K562 (cell line): ENCODE measurements around the gene HOXB8. TPM values are rescaled to one million over a fixed set of nuclear protein-coding genes. Genes with fewer than 3 reads are reported as not detected.

Experiments used
- ATF4 ChIP-seq: fragments of 450-650 bp; formaldehyde crosslinking; IDR thresholded peaks from 2 replicates; pipeline ENCODE4 v1.4.0; 2022; ENCODE audit warnings: mild to moderate bottlenecking, moderate library complexity
- CAMTA2 ChIP-seq: fragments of 250-450 bp; sonication (Bioruptor Pico); conservative IDR thresholded peaks from 2 replicates; pipeline ENCODE4 v1.5.1; 2022
- CTCF ChIP-seq, 3 experiments: IDR thresholded peaks in 2 of 3; conservative IDR thresholded peaks in 1 of 3; 2 replicates each; pipeline ENCODE4 v1.5.1; 2011 to 2012; ENCODE audit warnings: low read length in 3 of 3, mild to moderate bottlenecking in 3 of 3, control low read depth in 2 of 3, improper control_type of control experiment in 1 of 3, inconsistent platforms in 1 of 3, low read depth in 1 of 3, mixed read lengths in 1 of 3, moderate library complexity in 1 of 3; ENCODE audit not compliant: insufficient read depth in 2 of 3
- GTF2A2 ChIP-seq: IDR thresholded peaks from 2 replicates; pipeline ENCODE4 v1.6.1; 2016; ENCODE audit warnings: mild to moderate bottlenecking, missing genetic modification characterization, missing compliant biosample characterization
- HMG20A ChIP-seq: fragments of 450-650 bp; formaldehyde crosslinking; conservative IDR thresholded peaks from 2 replicates; pipeline ENCODE4 v1.4.0; 2020; ENCODE audit warnings: mild to moderate bottlenecking, mixed read lengths
- HNRNPK ChIP-seq: fragments of 200-400 bp; formaldehyde crosslinking; IDR thresholded peaks from one replicate; pipeline ENCODE4 v1.6.1; 2018; ENCODE audit warnings: mild to moderate bottlenecking, low read depth, low read length; ENCODE audit not compliant: poor library complexity, severe bottlenecking
- KLF16 ChIP-seq: IDR thresholded peaks from 2 replicates; pipeline ENCODE4 v1.6.1; 2016; ENCODE audit warnings: antibody characterized with exemption
- MAFK ChIP-seq: IDR thresholded peaks from 2 replicates; pipeline ENCODE4 v1.6.1; 2011; ENCODE audit warnings: low read length, improper control_type of control experiment
- NEUROD1 ChIP-seq: fragments of 150-350 bp; IDR thresholded peaks from 2 replicates; pipeline ENCODE4 v1.6.1; 2014; ENCODE audit warnings: borderline replicate concordance, low read length, low read depth; ENCODE audit not compliant: partially characterized antibody
- NFE2 ChIP-seq: IDR thresholded peaks from 2 replicates; pipeline ENCODE4 v1.6.1; 2014; ENCODE audit warnings: antibody characterized with exemption, low read depth
- ZBTB11 ChIP-seq, 3 experiments: fragments of 200-800 bp in 1 of 3; fragments of 250-450 bp in 1 of 3; fragments of 450-650 bp in 1 of 3; sonication (Bioruptor Pico) in 1 of 3; sonication (Bioruptor generic) in 1 of 3; formaldehyde crosslinking in 1 of 3; IDR thresholded peaks; 2 replicates each; pipeline versions ENCODE4 v1.6.1 to v1.8.0; 2016 to 2022; ENCODE audit warnings: mild to moderate bottlenecking in 2 of 3, missing genetic modification characterization in 2 of 3, missing compliant biosample characterization in 1 of 3, moderate library complexity in 1 of 3
- ZBTB17 ChIP-seq: fragments of 450-650 bp; formaldehyde crosslinking; IDR thresholded peaks from 2 replicates; pipeline ENCODE4 v1.4.0; 2020; ENCODE audit warnings: mild to moderate bottlenecking
- ZNF280A ChIP-seq: fragments of 450-650 bp; IDR thresholded peaks from 2 replicates; pipeline ENCODE4 v1.6.1; 2018; ENCODE audit warnings: mild to moderate bottlenecking, low read depth; ENCODE audit not compliant: partially characterized antibody
- ZNF512 ChIP-seq: IDR thresholded peaks from 2 replicates; pipeline ENCODE4 v1.6.1; 2016; ENCODE audit warnings: missing genetic modification characterization, missing compliant biosample characterization
- ZNF764 ChIP-seq: fragments of 250-450 bp; sonication (Bioruptor Pico); IDR thresholded peaks from 2 replicates; pipeline ENCODE4 v1.4.0; 2020; ENCODE audit warnings: low read depth, mild to moderate bottlenecking, moderate library complexity
- polyA plus RNA-seq, 8 experiments: library from polyadenylated mRNA; depleted of rRNA in 4 of 8; stranded (reverse) in 5 of 8; unstranded in 3 of 8; fragments of >200 nt; fragmentation: Nextera tagmentation in 2 of 8; fragmentation: Illumina TruSeq in 1 of 8; extraction: Ambion mirVana in 2 of 8; extraction: Trizol in 1 of 8; gene quantifications; 2 replicates each; pipeline versions ENCODE4 v1.2.1 to v1.2.3, GENCODE V29; 2011 to 2014; ENCODE audit warnings: inconsistent platforms in 1 of 8, missing spikeins in 1 of 8
- total RNA-seq, 7 experiments: library from RNA; depleted of rRNA in 6 of 7; stranded (reverse); fragments of >200 nt in 6 of 7; fragmentation: Illumina TruSeq in 2 of 7; extraction: Trizol in 2 of 7; gene quantifications; 2 replicates each; pipeline versions ENCODE4 v1.2.1 to v1.2.3, GENCODE V29; 2011 to 2021; ENCODE audit warnings: low replicate concordance in 1 of 7

The HOXB8 gene
- total and polyA plus RNA-seq, 9 of the 15 experiments (the other 6 are each of a cell fraction or from before 2014, with no cell fraction given) = 0.52 to 23.8 (median 3.6) TPM

- no peak for TF ChIP-seq ATF4 (CRISPR knock-in tag)
- TF ChIP-seq CAMTA2 (CRISPR knock-in tag) = no peak
- no peak for TF ChIP-seq GTF2A2 (tag)
- TF ChIP-seq KLF16 = no peak
- no peak for TF ChIP-seq ZNF764 (CRISPR knock-in tag)
- no peak for TF ChIP-seq HNRNPK
- TF ChIP-seq HMG20A (CRISPR knock-in tag) = no peak
- no peak for TF ChIP-seq NFE2
- no peak for TF ChIP-seq ZBTB11 (CRISPR knock-in tag; IDR thresholded peaks at IDR 0.05)
- TF ChIP-seq MAFK = no peak
- TF ChIP-seq NEUROD1 = no peak
- no peak for TF ChIP-seq ZBTB17 (CRISPR knock-in tag)
- no peak for TF ChIP-seq ZNF512
- TF ChIP-seq CTCF (IDR thresholded peaks at IDR 0.05 in 2 of 3, conservative IDR thresholded peaks at IDR 0.05 in 1 of 3; ENCODE audit: insufficient read depth in 2 of 3, low read depth in 1 of 3, low read length in 3 of 3) = no peak
- TF ChIP-seq ZNF280A = no peak
Measured at GRCh38 chr17:48655913-48656312, 40.8 kb upstream of the HOXB8 start (continued).
